ENCODE data around the gene RABL3.
"Not testable (repeated sequence)": the region's sequence is repeated elsewhere in the genome, so short reads cannot be mapped to it uniquely, and the experiment has no call there.

RABL3 gene

GRCh38 chr3:120745466-120745865 lies 3.1 kb upstream of the RABL3 start:
- no peak for DNase-seq (ENCODE audit: low read depth in 3 of 3, low spot score in 1 of 3)

GRCh38 chr3:120743556-120744195 lies 1.4 kb upstream of the RABL3 start:
- no peak for DNase-seq (ENCODE audit: low read depth in 3 of 3, low spot score in 1 of 3)

DNA sequence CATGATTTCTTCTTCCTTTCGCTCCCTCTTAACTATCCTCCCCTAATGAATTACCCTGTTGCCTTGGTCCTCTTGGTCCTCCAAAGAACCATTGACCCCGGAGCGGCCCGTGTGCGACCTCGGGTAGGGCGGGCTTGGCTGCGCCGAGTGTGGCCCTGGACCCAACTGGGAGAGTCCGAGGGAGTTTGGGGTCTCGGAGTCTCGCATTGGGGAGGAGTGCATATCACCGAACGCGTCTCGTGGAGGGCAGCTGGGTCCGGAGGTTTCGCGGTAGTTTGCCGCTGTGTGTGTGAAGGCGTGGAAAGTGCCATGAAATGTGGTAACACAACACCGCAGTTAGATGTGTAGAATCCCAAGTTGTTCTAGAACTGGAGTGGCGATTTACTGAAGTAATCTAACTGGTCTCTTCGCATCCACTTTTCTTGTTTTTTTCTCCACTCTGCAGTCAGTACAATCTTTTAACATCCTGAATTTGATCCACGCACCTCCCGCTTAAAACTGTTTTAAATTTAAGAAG lies 591 bp upstream of the RABL3 start:
- DNase-seq (ENCODE audit: low read depth in 3 of 3, low spot score in 1 of 3) = peak in 2 of 3 donors; percentile 3 to 8

DNA sequence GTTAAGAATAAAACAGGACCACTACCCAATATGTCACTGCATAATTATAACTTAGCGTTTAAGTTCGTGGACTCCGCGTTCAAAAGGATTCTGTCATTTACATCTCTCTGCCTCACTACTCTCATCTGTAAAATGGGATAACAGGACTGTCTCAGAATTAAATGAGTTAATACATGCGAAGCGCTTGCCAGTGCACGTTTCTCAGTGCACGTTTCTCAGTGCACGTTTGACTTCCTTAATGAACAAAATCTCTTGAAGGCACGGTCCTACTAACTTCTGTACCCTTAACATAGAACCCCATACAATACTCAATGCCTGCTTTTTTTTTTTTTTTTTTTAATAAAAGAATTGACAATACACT lies 499 bp downstream of the RABL3 start:
- DNase-seq (ENCODE audit: low read depth in 3 of 3, low spot score in 1 of 3) = no peak

DNA sequence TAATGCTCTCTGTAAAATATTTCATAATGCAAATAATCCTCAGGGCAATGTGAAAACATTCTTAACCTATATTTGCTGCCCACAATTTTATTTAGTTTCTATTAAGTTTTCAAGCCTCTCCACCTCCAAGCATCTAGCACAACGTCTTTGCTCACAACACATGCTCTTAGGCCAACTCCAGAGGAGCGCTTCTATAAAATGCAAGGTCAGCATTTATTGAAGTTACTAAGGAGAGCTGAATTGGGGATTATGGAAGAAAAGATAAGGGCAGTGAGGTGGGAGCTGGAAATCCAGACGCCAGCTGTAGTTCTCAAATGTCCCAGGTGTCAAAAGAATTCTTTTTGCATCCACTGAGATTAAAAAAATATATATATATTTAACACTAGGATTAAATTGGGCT lies 996 bp downstream of the RABL3 start:
- DNase-seq (ENCODE audit: low read depth in 3 of 3, low spot score in 1 of 3) = no peak

DNA sequence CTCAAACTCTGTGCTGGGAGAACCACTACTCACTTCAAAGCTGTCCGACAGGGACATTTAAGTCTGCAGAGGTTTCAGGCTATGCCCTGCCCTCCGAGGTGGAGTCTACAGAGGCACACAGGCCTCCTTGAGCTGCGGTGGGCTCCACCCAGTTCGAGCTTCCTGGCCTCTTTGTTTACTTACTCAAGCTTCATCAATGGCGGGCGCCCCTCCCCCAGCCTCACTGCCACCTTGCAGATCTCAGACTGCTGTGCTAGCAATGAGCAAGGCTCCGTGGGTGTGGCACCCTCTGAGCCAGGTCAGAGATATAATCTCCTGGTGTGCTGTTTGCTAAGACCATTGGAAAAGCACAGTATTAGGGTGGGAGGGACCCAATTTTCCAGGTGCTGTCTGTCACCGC lies 4.3 kb downstream of the RABL3 start:
- DNase-seq (ENCODE audit: low read depth in 3 of 3, low spot score in 1 of 3) = not testable (repeated sequence)

- DNase-seq (ENCODE audit: low read depth in 3 of 3, low spot score in 1 of 3) = no peak
Measured at GRCh38 chr3:120730576-120731542, 11.5 kb downstream of the RABL3 start.

DNA sequence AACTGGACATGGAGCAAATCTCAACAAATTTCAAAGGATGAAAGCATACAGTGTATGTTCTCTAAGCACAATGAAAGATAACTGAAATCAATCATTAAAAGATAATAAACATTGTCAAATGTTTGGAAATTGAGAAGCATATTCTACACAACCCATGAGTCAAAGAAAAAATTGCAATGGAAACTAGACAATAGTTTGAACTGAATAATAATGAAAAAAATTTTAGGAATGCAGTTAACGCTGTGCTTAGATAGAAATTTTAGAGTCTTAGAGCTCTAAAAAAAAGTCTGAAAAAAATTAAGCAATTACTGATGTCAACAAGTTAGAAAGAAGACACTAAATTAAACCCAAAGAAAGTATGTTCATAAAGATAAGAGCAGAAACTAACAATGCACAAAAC lies 15.5 kb downstream of the RABL3 start:
- no peak for DNase-seq (ENCODE audit: low read depth in 3 of 3, low spot score in 1 of 3)

- peak; percentile 16 to 49 (median 46) for DNase-seq (ENCODE audit: low read depth in 3 of 3, low spot score in 1 of 3)
Measured at GRCh38 chr3:120719167-120719834, 23.0 kb downstream of the RABL3 start.

GRCh38 chr3:120713262-120713661 lies 29.1 kb downstream of the RABL3 start:
- no peak for DNase-seq (ENCODE audit: low read depth in 3 of 3, low spot score in 1 of 3)

- no peak for DNase-seq (ENCODE audit: low read depth in 3 of 3, low spot score in 1 of 3)
Measured at GRCh38 chr3:120710369-120710768, 31.9 kb downstream of the RABL3 start.

DNA sequence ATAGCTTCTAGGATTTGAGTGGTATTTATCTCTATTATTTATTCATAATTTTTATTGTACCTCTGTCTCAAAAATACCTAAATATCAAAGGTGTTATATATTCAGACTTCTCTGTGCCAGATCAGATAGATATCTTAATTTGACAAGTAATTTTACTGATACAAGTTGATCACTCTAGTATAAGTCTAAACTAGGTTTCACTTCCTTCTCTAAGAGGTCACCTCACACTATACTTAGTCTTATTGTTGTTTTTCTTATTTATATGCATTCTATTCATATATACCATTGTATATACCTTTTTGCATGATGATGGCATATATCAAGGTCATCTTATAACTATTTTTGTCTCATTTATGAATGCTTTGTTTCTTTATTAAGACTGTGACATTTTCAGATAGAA lies 33.9 kb downstream of the RABL3 start:
- no peak for DNase-seq (ENCODE audit: low read depth in 3 of 3, low spot score in 1 of 3)

GRCh38 chr3:120706950-120707349 lies 35.4 kb downstream of the RABL3 start:
- no peak for DNase-seq (ENCODE audit: low read depth in 3 of 3, low spot score in 1 of 3)

DNA sequence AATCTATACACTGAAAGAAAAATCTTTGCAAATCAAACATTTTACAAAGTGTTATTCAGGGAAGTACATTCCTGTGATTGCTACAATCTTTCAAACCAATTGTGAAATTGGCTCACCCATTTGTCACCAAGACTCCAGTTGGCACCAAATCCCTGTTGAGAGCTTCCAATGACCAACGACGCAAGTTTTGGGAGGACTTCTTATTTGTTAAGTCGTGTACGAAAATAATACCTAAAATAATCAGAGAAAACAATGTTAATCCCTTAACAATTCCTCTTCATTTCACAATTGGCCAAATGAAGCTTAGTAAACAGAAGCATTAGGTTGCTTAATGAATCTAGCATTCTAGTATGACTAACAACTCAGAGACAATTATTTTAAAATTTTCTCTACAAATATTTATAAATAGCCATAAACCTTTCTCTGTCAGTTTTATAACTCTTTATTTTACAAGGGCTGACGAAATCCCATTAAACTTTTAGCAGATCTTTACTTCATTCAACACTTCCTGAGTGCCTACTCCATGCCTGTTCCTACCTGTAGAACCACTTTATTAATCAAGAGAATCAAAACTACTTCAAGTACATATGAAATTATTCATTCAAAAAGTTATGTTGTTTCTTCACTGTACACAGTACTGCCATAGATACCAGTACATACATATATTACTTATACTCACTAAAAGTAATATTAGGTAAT lies 36.3 kb downstream of the RABL3 start:
- no peak for DNase-seq (ENCODE audit: low read depth in 3 of 3, low spot score in 1 of 3)

- DNase-seq (ENCODE audit: low read depth in 3 of 3, low spot score in 1 of 3) = no peak
Measured at GRCh38 chr3:120699333-120699732, 43.0 kb downstream of the RABL3 start.

DNA sequence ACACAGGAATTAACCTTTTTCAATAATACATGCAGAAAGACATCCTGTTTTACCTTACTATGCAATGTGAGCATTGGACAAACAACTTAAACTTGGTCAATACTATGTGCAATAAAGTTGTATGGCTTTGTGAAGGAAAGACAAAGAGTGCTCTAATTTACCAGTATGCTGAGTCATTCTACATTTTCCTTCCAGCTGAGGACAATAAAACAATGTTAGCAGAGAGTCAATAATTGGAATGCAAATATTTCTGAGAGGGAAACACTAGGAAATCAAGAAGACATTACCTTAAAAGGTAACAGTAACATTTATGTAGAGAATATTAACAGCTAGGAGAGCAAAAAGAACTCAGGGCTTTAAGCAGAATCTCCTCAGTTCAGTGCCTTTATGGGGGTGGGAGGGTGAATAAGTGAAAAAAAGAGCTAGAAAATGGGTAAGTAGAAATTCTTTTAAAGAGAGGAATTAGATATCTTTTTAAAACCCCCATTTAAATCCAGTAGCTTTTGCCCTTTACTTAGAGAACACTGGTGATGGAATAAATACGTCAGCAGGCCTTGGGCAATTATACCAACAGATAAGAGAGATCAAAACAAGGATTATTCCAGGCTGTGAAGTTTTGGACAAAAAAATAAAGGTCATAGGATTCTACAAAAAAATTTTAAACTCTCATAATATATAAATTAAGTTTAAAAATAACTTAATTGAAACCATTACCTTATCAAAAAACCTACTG lies 48.7 kb downstream of the RABL3 start:
- no peak for DNase-seq (ENCODE audit: low read depth in 3 of 3, low spot score in 1 of 3)

- DNase-seq (ENCODE audit: low read depth in 3 of 3, low spot score in 1 of 3) = no peak
Measured at GRCh38 chr3:120689395-120689794, 52.9 kb downstream of the RABL3 start.

DNA sequence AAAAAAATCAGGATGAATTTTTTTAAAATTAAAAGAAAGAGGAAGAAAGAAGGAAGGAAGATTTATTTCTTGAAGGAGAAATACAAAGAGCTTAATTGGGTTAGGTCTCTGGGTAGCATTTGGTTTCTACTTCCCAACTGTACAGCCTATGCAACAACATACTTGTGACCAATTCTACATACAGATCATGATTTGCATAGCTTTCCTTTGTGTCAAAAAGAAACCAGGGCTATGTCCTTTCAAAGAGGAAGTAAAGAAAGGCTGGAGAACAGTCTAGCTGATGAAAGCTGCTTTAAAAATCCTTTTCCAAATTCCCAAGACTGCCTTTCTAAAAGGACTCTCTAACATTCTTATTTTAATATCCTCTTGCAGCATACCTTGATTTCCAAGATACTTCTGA lies 54.2 kb downstream of the RABL3 start:
- DNase-seq (ENCODE audit: low read depth in 3 of 3, low spot score in 1 of 3) = no peak

GRCh38 chr3:120685411-120685810 lies 56.9 kb downstream of the RABL3 start:
- DNase-seq (ENCODE audit: low read depth in 3 of 3, low spot score in 1 of 3) = no peak

GRCh38 chr3:120684896-120685295 lies 57.4 kb downstream of the RABL3 start:
- DNase-seq (ENCODE audit: low read depth in 3 of 3, low spot score in 1 of 3) = no peak

Measured in stimulated activated CD4-positive, alpha-beta T cell treated with anti-CD3 and anti-CD28 coated beads, TNF-alpha, amount 100 ng/mL, for 1 hour (primary cell).